Activated T-cell treated with anti-CD3 and anti-CD28 coated beads for 24 hours (primary cell): Measurements from ENCODE around the gene ADGRL2.

Experiments
- DNase-seq: peaks from one replicate; pipeline ENCODE4 v3.0.0-alpha.2; 2020; ENCODE audit warnings: low read depth

The ADGRL2 gene

GRCh38 chr1:81920245-81920740 is 119.6 kb downstream of the ADGRL2 start:
- no peak for DNase-seq

- no peak for DNase-seq
These were observed 120.2 kb downstream of the ADGRL2 start for GRCh38 chr1:81920886-81921285.

- DNase-seq, result no peak
These were observed 120.6 kb downstream of the ADGRL2 start for GRCh38 chr1:81921344-81921743.

GRCh38 chr1:81921851-81922462 is 121.2 kb downstream of the ADGRL2 start:
- no peak for DNase-seq

GRCh38 chr1:81922955-81923354 is 122.2 kb downstream of the ADGRL2 start:
- no peak for DNase-seq

- DNase-seq, result no peak
These were observed 128.4 kb downstream of the ADGRL2 start for GRCh38 chr1:81929106-81929505.

GRCh38 chr1:81936853-81937252 is 136.1 kb downstream of the ADGRL2 start:
- DNase-seq, result no peak

GRCh38 chr1:81937791-81938450 is 137.2 kb downstream of the ADGRL2 start:
- DNase-seq, result no peak

- no peak for DNase-seq
These were observed 147.8 kb downstream of the ADGRL2 start for GRCh38 chr1:81948495-81948894.

- no peak for DNase-seq
These were observed 148.7 kb downstream of the ADGRL2 start for GRCh38 chr1:81949421-81949820.

GRCh38 chr1:81950037-81950436 is 149.3 kb downstream of the ADGRL2 start:
- DNase-seq, result no peak

- no peak for DNase-seq
These were observed 150.0 kb downstream of the ADGRL2 start for GRCh38 chr1:81950591-81951244.

- DNase-seq, result no peak
These were observed 153.8 kb downstream of the ADGRL2 start for GRCh38 chr1:81954534-81955020.

GRCh38 chr1:81967951-81968350 is 167.2 kb downstream of the ADGRL2 start:
- DNase-seq, result no peak

- DNase-seq, result no peak
These were observed 169.7 kb downstream of the ADGRL2 start for GRCh38 chr1:81970416-81970815.

- DNase-seq, result no peak
These were observed 173.6 kb downstream of the ADGRL2 start for GRCh38 chr1:81974222-81974841.

GRCh38 chr1:81974883-81975555 is 174.3 kb downstream of the ADGRL2 start:
- no peak for DNase-seq

- no peak for DNase-seq
These were observed 175.8 kb downstream of the ADGRL2 start for GRCh38 chr1:81976539-81976938.

GRCh38 chr1:81978945-81979344 is 178.2 kb downstream of the ADGRL2 start:
- no peak for DNase-seq

- no peak for DNase-seq
These were observed 181.8 kb downstream of the ADGRL2 start for GRCh38 chr1:81982523-81982922.

- DNase-seq, result no peak
These were observed 188.8 kb downstream of the ADGRL2 start for GRCh38 chr1:81989524-81989923.

- DNase-seq, result no peak
These were observed 189.5 kb downstream of the ADGRL2 start for GRCh38 chr1:81990241-81990640.
